Esophagus squamous epithelium (tissue), 4 donors: ENCODE data around the gene HOXC9.

Source experiments
- CTCF ChIP-seq, 6 experiments: fragments of 450-650 bp in 4 of 6; fragments of 200-600 bp in 2 of 6; sonication (generic) in 2 of 6; IDR thresholded peaks; one replicate each; pipeline ENCODE4 v1.5.1; 2016 to 2019; ENCODE audit warnings: antibody characterized with exemption in 6 of 6, mild to moderate bottlenecking in 4 of 6, moderate library complexity in 4 of 6
- POLR2A ChIP-seq, 4 donors: fragments of 450-650 bp; IDR thresholded peaks; one replicate each; pipeline ENCODE4 v1.6.1; 2017; ENCODE audit warnings: antibody characterized with exemption in 4 of 4, mild to moderate bottlenecking in 4 of 4, moderate library complexity in 3 of 4

GRCh38 chr12:54029529-54030441, 29.8 kb downstream of the HOXC9 start:
- TF ChIP-seq CTCF (IDR thresholded peaks at IDR 0.05) (no peak), POLR2A (IDR thresholded peaks at IDR 0.05) (no peak)
